ENCODE data around the gene KDM2B. TPM values are rescaled to one million over a fixed set of nuclear protein-coding genes. Genes with fewer than 3 reads are reported as not detected.

The KDM2B gene
- total RNA-seq, 1 donor from 2014 or later: 79.2 TPM

DNA sequence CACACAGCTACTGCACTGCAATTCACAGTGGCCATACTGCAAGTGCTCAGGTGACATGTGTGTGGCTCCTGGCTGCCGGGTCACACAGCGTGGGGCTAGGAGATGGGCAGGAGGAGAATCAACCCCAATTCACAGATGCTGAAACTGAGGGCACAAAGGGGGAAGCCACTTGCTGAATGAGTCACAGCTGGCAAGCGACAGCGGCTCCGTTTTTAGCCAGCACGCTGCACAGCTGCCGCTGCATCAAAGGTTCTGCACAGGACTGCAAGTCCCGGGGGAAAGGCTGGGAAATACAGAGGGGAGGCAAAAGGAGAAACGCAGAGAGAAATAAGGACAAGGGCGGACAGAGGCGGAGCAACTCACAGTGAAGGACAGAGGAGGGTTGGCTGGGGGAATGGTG, 57.9 kb downstream of the KDM2B start:
- peaks cover 27% of the 10 kb centered on the region for H3K4me1 Mint-ChIP-seq
- peak overlapping the region; percentile 41 for H3K4me3 Mint-ChIP-seq
- no peaks in the 10 kb centered on the region for H3K9me3 Mint-ChIP-seq
- H3K36me3 Mint-ChIP-seq (ENCODE audit: low read depth): peaks cover 4% of the 10 kb centered on the region
- DNase-seq (ENCODE audit: low read depth, low spot score): no peak
- TF ChIP-seq, protein P1, sequence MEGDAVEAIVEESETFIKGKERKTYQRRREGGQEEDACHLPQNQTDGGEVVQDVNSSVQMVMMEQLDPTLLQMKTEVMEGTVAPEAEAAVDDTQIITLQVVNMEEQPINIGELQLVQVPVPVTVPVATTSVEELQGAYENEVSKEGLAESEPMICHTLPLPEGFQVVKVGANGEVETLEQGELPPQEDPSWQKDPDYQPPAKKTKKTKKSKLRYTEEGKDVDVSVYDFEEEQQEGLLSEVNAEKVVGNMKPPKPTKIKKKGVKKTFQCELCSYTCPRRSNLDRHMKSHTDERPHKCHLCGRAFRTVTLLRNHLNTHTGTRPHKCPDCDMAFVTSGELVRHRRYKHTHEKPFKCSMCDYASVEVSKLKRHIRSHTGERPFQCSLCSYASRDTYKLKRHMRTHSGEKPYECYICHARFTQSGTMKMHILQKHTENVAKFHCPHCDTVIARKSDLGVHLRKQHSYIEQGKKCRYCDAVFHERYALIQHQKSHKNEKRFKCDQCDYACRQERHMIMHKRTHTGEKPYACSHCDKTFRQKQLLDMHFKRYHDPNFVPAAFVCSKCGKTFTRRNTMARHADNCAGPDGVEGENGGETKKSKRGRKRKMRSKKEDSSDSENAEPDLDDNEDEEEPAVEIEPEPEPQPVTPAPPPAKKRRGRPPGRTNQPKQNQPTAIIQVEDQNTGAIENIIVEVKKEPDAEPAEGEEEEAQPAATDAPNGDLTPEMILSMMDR (conservative IDR thresholded peaks at IDR 0.05): no peak
- peak overlapping the region; percentile 87 for H3K27ac Mint-ChIP-seq (ENCODE audit: unreplicated experiment)
- H3K27me3 Mint-ChIP-seq (ENCODE audit: low read depth): no peaks in the 10 kb centered on the region

DNA sequence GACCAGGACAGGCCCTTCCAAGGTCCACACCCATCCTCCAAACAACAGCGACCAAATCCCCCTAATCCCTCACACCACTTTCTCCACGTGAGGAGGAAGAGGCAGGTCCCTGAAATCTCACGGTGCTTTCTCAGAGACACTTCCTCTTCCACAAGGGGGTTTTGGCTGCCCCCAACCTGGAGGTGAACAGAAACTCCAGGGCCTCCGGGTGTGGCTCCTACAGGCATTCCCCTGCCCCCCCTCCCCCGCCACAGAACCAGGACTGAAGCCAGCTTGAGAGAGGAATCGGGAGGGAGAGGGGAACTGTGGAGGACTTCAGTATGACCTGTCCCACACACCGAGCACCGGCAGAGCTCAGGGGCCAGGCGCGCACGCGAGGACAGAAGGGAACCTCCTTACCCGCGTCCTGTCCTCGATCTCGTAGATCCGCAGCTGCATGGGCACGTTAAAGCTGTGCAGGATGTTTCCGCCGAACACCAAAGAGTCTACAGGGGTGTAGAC, 60.2 kb downstream of the KDM2B start:
- no peak for DNase-seq (ENCODE audit: low read depth, low spot score)
- no peak overlapping the region for H3K4me3 Mint-ChIP-seq
- H3K9me3 Mint-ChIP-seq: peaks cover 1% of the 10 kb centered on the region
- TF ChIP-seq, protein P1 (conservative IDR thresholded peaks at IDR 0.05): no peak
- no peak overlapping the region for H3K27ac Mint-ChIP-seq (ENCODE audit: unreplicated experiment)
- peaks cover 10% of the 10 kb centered on the region for H3K36me3 Mint-ChIP-seq (ENCODE audit: low read depth)
- H3K4me1 Mint-ChIP-seq: peaks cover 31% of the 10 kb centered on the region
- H3K27me3 Mint-ChIP-seq (ENCODE audit: low read depth): no peaks in the 10 kb centered on the region

DNA sequence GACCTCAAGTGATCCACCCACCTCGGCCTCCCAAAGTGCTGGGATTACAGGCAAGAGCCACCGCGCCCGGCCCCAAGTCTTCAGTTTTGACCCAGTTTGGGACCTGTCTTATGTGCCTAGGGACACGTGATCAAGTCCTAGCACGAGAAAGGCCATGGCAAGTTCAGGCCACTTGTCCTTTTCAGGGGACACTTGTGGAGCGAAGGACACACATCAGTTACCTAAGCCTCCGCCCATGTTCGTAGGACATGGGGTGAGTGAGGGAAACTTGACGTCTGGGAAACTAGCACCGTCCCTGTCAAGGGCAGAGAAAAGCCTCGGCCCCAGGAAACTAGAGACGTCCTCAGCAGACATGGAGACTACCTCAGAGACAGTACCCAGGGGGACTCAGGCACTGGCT, 60.7 kb downstream of the KDM2B start:
- no peak overlapping the region for H3K4me3 Mint-ChIP-seq
- peaks cover 32% of the 10 kb centered on the region for H3K4me1 Mint-ChIP-seq
- H3K36me3 Mint-ChIP-seq (ENCODE audit: low read depth): peaks cover 13% of the 10 kb centered on the region
- DNase-seq (ENCODE audit: low read depth, low spot score): no peak
- no peaks in the 10 kb centered on the region for H3K27me3 Mint-ChIP-seq (ENCODE audit: low read depth)
- no peak overlapping the region for H3K27ac Mint-ChIP-seq (ENCODE audit: unreplicated experiment)
- peaks cover 3% of the 10 kb centered on the region for H3K9me3 Mint-ChIP-seq
- TF ChIP-seq, protein P1 (conservative IDR thresholded peaks at IDR 0.05): no peak

DNA sequence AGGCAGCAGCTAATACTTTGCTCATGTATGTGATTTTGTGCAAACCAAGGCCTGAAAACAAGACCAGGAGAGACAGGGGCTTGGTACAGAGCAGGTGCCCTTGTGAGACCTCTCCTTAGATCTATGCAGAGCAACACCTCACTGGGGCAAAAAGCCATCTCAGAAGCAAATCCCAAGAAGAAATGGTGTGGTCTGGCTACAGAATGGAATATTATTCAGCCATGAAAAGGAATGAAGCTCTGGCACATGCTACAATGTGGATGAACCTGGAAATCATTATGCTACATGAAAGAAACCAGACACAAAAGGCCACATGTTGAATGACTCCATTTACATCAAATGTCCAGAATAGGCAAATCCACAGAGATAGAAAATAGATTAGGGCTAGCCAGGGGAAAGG, 61.6 kb downstream of the KDM2B start:
- Mint-ChIP-seq H3K27ac (ENCODE audit: unreplicated experiment) (no peak overlapping the region), H3K4me1 (peaks cover 24% of the 10 kb centered on the region), H3K36me3 (ENCODE audit: low read depth) (peaks cover 13% of the 10 kb centered on the region)

DNA sequence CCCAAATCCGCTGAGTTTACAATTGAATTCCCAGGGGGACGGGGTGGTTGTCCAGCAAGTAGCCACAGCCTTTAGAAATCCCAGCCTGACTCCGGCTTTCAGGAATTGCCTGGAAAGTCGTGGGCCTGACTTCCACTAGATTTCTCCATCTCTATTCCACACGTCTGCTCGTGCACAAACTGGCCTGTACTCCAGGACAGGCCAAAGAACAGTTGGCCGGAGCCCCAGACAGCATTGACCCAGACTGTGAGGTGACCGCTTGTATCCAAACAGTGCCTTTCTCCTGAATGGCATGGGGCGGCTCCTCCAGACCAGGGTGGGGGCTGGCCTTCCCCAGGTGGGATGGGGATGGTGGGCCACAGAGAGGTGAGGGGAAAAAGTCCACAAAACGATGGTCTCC, 62.2 kb downstream of the KDM2B start:
- Mint-ChIP-seq H3K36me3 (ENCODE audit: low read depth) (peaks cover 13% of the 10 kb centered on the region), H3K4me3 (no peak overlapping the region), H3K27ac (ENCODE audit: unreplicated experiment) (no peak overlapping the region), H3K9me3 (peaks cover 3% of the 10 kb centered on the region), H3K4me1 (peaks cover 18% of the 10 kb centered on the region), H3K27me3 (ENCODE audit: low read depth) (no peaks in the 10 kb centered on the region)
- TF ChIP-seq, protein P1 (conservative IDR thresholded peaks at IDR 0.05): no peak
- DNase-seq (ENCODE audit: low read depth, low spot score): no peak

More for the DNA sequence above, 61.6 kb downstream of the KDM2B start:
- peaks cover 3% of the 10 kb centered on the region for H3K9me3 Mint-ChIP-seq
- H3K4me3 Mint-ChIP-seq: no peak overlapping the region
- H3K27me3 Mint-ChIP-seq (ENCODE audit: low read depth): no peaks in the 10 kb centered on the region
- no peak for DNase-seq (ENCODE audit: low read depth, low spot score)
- TF ChIP-seq, protein P1 (conservative IDR thresholded peaks at IDR 0.05): no peak

Measured in neural crest cell (in vitro differentiated cells).